ENCODE results near the gene OS9. TPM values are rescaled to one million over a fixed set of nuclear protein-coding genes. Genes with fewer than 3 reads are reported as not detected.
A peak's percentile ranks its signal among the peaks of the same experiment; 100 is the strongest.

OS9 gene
- polyA plus RNA-seq, 2 of the 4 experiments (the other 2 are of a cell fraction): 128 to 183 TPM

- FAIRE-seq: no peak
- peak; percentile 4 to 29; a peak in 3 of 6 replicates for ATAC-seq
- ChIA-PET CTCF (interaction anchor here (0.7 to 10.7 kb wide), 12 partner anchors 10 to 279 kb away, joined by 3 to 242 read pairs (median 3); partner anchors contain the start of genes B4GALNT1 and OS9), POLR2A (interaction anchor here (1.5 kb wide), 1 partner anchor 12 kb away, joined by 6 read pairs; no protein-coding TSS in a partner anchor)
- Histone ChIP-seq H3K27ac (peak overlapping the region; percentile 39 to 80; a peak in 5 of 6 replicates), H3K4me2 (peak overlapping the region; percentile 100), H3K4me3 (peak overlapping the region; percentile 60), H3K9me3 (no peaks in the 10 kb centered on the region), H3K4me1 (peaks cover 27% of the 10 kb centered on the region)
- TF ChIP-seq POLR2A (IDR thresholded peaks at IDR 0.05; ENCODE audit: low read length) (no peak), POLR2AphosphoS2 (conservative IDR thresholded peaks at IDR 0.05; ENCODE audit: low read length) (no peak), CTCF (IDR thresholded peaks at IDR 0.05) (peak; percentile 47), NFE2L2 (conservative IDR thresholded peaks at IDR 0.05; ENCODE audit: low read length) (no peak), KDM5A (IDR thresholded peaks at IDR 0.05) (no peak), RARB (CRISPR knock-in tag; IDR thresholded peaks at IDR 0.05) (no peak), ZFP36 (IDR thresholded peaks at IDR 0.05; ENCODE audit: borderline replicate concordance, partially characterized antibody) (no peak), ATOH8 (CRISPR knock-in tag; IDR thresholded peaks at IDR 0.05; ENCODE audit: low read depth) (no peak), SMC3 (IDR thresholded peaks at IDR 0.05) (peak; percentile 16; the same call in 1 of the 3 replicates), MYC (IDR thresholded peaks at IDR 0.05; ENCODE audit: borderline replicate concordance, low read length) (no peak)
- TF ChIP-seq, protein P1, sequence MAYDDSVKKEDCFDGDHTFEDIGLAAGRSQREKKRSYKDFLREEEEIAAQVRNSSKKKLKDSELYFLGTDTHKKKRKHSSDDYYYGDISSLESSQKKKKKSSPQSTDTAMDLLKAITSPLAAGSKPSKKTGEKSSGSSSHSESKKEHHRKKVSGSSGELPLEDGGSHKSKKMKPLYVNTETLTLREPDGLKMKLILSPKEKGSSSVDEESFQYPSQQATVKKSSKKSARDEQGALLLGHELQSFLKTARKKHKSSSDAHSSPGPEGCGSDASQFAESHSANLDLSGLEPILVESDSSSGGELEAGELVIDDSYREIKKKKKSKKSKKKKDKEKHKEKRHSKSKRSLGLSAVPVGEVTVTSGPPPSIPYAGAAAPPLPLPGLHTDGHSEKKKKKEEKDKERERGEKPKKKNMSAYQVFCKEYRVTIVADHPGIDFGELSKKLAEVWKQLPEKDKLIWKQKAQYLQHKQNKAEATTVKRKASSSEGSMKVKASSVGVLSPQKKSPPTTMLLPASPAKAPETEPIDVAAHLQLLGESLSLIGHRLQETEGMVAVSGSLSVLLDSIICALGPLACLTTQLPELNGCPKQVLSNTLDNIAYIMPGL (CRISPR knock-in tag; IDR thresholded peaks at IDR 0.05; ENCODE audit: borderline replicate concordance): no peak
- TF ChIP-seq, protein P2, sequence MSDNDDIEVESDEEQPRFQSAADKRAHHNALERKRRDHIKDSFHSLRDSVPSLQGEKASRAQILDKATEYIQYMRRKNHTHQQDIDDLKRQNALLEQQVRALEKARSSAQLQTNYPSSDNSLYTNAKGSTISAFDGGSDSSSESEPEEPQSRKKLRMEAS (IDR thresholded peaks at IDR 0.05): no peak
- TF ChIP-seq, protein P3, sequence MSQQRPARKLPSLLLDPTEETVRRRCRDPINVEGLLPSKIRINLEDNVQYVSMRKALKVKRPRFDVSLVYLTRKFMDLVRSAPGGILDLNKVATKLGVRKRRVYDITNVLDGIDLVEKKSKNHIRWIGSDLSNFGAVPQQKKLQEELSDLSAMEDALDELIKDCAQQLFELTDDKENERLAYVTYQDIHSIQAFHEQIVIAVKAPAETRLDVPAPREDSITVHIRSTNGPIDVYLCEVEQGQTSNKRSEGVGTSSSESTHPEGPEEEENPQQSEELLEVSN (IDR thresholded peaks at IDR 0.05; ENCODE audit: borderline replicate concordance, low read depth): peak; percentile 29; the same call in 1 of the 2 replicates
- WGBS (ENCODE audit: missing lambda C conversion rate): 2% methylated on average over 24 of the region's 110 CpGs
- DNase-seq (ENCODE audit: low read depth in 1 of 2, low spot score in 1 of 2): no peak
These were observed 43.8 kb downstream of the OS9 start for GRCh38 chr12:57737467-57738460.

GRCh38 chr12:57738661-57739237 lies 44.8 kb downstream of the OS9 start, which contains the start of gene AGAP2:
Gene AGAP2 (minus strand): TSS chr12:57738742. CDS start chr12:57738246, 496 bp downstream.
- Histone ChIP-seq H3K4me3 (peak within 1 kb of the TSS; percentile 60), H3K4me1 (peaks cover 27% of the 10 kb centered on the region), H3K4me2 (peak within 1 kb of the TSS; percentile 100), H3K9me3 (no peaks in the 10 kb centered on the region), H3K27ac (peak within 1 kb of the TSS; percentile 49 to 80; a peak in 5 of 6 replicates)
- DNase-seq (ENCODE audit: low read depth in 1 of 2, low spot score in 1 of 2) (no peak), FAIRE-seq (no peak), ATAC-seq (no peak)
- POLR2A ChIA-PET: no interaction called here
- TF ChIP-seq HDAC2 (IDR thresholded peaks at IDR 0.05) (no peak), EHMT2 (IDR thresholded peaks at IDR 0.05; ENCODE audit: low read depth) (no peak), FOSL2 (IDR thresholded peaks at IDR 0.05) (no peak), FOSL2 (CRISPR knock-in tag; IDR thresholded peaks at IDR 0.05) (no peak), HEYL (CRISPR knock-in tag; IDR thresholded peaks at IDR 0.05) (no peak), NR3C1 (IDR thresholded peaks at IDR 0.05) (no peak), MAZ (IDR thresholded peaks at IDR 0.05; ENCODE audit: borderline replicate concordance, low read depth, low read length) (peak; percentile 74; the same call in 1 of the 2 replicates), ZFP36 (IDR thresholded peaks at IDR 0.05; ENCODE audit: borderline replicate concordance, partially characterized antibody) (no peak)
- CTCF ChIA-PET: interaction anchor here (0.7 to 10.7 kb wide), 8 partner anchors 9 to 280 kb away, joined by 3 to 242 read pairs (median 4); no protein-coding TSS in a partner anchor
- WGBS (ENCODE audit: missing lambda C conversion rate): 14% methylated on average over 15 of the region's 36 CpGs

Measured in A549 (cell line).